Neural cell (in vitro differentiated cells): Measurements from ENCODE around the gene KIF1B.

Source experiments
- POLR2AphosphoS5 ChIP-seq: IDR thresholded peaks from 2 replicates; pipeline ENCODE4 v1.6.1; 2012
- RAD21 ChIP-seq: fragments of 450-650 bp; conservative IDR thresholded peaks from 2 replicates; pipeline ENCODE4 v1.6.1; 2014; ENCODE audit warnings: antibody characterized with exemption, mild to moderate bottlenecking, moderate library complexity
- TAF1 ChIP-seq: IDR thresholded peaks from 2 replicates; pipeline ENCODE4 v1.6.1; 2012; ENCODE audit warnings: low read depth
- TF ChIP-seq, protein P1 (sequence below): fragments of 450-650 bp; IDR thresholded peaks from 2 replicates; pipeline ENCODE4 v1.5.1; 2014; ENCODE audit warnings: antibody characterized with exemption, mild to moderate bottlenecking, moderate library complexity; ENCODE audit not compliant: poor library complexity, severe bottlenecking

DNA sequence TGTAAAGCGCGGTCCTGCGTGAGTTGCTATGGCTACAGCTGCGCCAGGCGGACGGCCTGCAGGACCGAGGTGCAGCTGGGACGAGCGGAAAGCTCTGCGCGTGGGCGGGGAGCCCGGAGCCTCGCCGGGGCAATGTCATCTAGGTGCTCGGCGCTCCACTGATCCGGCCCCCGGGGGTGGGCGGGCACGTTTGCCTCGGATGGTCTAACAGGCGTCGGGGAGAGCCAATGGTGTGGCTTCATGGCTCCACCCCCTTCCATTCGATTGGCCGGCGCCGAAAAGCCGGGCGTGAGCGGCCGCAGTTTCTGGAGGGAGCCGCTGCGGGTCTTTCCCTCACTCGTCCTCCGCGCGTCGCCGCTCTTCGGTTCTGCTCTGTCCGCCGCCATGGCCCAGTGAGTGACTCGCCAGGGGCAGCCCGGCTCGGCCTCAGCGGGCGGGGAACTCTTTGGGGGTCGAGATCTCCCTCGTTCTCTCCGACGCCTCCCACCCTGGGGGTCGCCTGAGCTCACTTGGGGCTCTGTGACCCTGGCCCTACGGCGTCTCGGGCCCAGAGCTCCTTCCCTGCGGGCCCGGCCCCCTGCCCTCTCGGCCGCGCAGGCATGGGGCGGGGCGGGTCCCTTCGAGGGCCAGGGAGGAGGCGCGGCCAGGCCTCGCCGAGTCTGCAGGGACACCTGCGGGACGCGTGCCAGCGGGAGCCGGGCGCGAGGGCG is 188.5 kb downstream of the KIF1B start, which contains the start of gene PGD:
- TF ChIP-seq, protein P1, sequence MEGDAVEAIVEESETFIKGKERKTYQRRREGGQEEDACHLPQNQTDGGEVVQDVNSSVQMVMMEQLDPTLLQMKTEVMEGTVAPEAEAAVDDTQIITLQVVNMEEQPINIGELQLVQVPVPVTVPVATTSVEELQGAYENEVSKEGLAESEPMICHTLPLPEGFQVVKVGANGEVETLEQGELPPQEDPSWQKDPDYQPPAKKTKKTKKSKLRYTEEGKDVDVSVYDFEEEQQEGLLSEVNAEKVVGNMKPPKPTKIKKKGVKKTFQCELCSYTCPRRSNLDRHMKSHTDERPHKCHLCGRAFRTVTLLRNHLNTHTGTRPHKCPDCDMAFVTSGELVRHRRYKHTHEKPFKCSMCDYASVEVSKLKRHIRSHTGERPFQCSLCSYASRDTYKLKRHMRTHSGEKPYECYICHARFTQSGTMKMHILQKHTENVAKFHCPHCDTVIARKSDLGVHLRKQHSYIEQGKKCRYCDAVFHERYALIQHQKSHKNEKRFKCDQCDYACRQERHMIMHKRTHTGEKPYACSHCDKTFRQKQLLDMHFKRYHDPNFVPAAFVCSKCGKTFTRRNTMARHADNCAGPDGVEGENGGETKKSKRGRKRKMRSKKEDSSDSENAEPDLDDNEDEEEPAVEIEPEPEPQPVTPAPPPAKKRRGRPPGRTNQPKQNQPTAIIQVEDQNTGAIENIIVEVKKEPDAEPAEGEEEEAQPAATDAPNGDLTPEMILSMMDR = peak; percentile 44
- TF ChIP-seq RAD21 (no peak), POLR2AphosphoS5 (peak; percentile 82), TAF1 (peak; percentile 71)
